Measurements from ENCODE around the gene MCTP1. TPM values are rescaled to one million over a fixed set of nuclear protein-coding genes. Genes with fewer than 3 reads are reported as not detected.

Gene MCTP1
- total and polyA plus RNA-seq, 9 of the 15 experiments (the other 6 are each of a cell fraction or from before 2014, with no cell fraction given): 0.04 to 0.93 (median 0.06) TPM; not detected in 4

DNA sequence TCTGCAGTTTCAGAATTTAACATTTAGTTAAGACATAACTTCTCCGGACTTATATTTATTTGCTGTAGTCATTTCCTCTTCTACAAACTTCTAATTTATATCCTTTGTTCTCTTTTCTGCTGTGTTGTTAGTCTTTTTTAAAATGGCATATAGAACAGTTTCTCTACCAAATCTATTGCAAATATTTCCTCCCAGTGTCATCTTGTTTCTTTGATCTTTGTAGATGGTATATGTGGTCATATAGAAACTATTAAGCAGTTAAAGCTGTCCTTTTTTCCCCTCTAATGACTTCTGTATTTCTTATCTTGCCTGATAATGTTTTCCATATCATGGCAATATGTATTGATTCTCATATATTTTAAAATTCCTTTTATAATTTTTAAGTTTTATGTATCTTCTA is 264.5 kb downstream of the MCTP1 start:
- H4K20me1 ChIP-seq (replicated peaks; ENCODE audit: control insufficient read depth, insufficient read depth, low read length): no peaks in the 10 kb centered on the region
- H3K4me3 ChIP-seq: no peak overlapping the region
- no peak for TF ChIP-seq STAT5A (IDR thresholded peaks at IDR 0.05; ENCODE audit: borderline replicate concordance, low read length)
- no peak for TF ChIP-seq TCF7 (IDR thresholded peaks at IDR 0.05; ENCODE audit: borderline replicate concordance)
- no peak for TF ChIP-seq NFIC (IDR thresholded peaks at IDR 0.05)
- TF ChIP-seq, protein P1, sequence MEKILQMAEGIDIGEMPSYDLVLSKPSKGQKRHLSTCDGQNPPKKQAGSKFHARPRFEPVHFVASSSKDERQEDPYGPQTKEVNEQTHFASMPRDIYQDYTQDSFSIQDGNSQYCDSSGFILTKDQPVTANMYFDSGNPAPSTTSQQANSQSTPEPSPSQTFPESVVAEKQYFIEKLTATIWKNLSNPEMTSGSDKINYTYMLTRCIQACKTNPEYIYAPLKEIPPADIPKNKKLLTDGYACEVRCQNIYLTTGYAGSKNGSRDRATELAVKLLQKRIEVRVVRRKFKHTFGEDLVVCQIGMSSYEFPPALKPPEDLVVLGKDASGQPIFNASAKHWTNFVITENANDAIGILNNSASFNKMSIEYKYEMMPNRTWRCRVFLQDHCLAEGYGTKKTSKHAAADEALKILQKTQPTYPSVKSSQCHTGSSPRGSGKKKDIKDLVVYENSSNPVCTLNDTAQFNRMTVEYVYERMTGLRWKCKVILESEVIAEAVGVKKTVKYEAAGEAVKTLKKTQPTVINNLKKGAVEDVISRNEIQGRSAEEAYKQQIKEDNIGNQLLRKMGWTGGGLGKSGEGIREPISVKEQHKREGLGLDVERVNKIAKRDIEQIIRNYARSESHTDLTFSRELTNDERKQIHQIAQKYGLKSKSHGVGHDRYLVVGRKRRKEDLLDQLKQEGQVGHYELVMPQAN (IDR thresholded peaks at IDR 0.05; ENCODE audit: borderline replicate concordance): no peak
- TF ChIP-seq, protein P2, sequence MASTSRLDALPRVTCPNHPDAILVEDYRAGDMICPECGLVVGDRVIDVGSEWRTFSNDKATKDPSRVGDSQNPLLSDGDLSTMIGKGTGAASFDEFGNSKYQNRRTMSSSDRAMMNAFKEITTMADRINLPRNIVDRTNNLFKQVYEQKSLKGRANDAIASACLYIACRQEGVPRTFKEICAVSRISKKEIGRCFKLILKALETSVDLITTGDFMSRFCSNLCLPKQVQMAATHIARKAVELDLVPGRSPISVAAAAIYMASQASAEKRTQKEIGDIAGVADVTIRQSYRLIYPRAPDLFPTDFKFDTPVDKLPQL (IDR thresholded peaks at IDR 0.05; ENCODE audit: extremely low read depth, insufficient read length): no peak
- TF ChIP-seq, protein P3, sequence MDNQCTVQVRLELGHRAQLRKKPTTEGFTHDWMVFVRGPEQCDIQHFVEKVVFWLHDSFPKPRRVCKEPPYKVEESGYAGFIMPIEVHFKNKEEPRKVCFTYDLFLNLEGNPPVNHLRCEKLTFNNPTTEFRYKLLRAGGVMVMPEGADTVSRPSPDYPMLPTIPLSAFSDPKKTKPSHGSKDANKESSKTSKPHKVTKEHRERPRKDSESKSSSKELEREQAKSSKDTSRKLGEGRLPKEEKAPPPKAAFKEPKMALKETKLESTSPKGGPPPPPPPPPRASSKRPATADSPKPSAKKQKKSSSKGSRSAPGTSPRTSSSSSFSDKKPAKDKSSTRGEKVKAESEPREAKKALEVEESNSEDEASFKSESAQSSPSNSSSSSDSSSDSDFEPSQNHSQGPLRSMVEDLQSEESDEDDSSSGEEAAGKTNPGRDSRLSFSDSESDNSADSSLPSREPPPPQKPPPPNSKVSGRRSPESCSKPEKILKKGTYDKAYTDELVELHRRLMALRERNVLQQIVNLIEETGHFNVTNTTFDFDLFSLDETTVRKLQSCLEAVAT (IDR thresholded peaks at IDR 0.05): no peak
- TF ChIP-seq, protein P4, sequence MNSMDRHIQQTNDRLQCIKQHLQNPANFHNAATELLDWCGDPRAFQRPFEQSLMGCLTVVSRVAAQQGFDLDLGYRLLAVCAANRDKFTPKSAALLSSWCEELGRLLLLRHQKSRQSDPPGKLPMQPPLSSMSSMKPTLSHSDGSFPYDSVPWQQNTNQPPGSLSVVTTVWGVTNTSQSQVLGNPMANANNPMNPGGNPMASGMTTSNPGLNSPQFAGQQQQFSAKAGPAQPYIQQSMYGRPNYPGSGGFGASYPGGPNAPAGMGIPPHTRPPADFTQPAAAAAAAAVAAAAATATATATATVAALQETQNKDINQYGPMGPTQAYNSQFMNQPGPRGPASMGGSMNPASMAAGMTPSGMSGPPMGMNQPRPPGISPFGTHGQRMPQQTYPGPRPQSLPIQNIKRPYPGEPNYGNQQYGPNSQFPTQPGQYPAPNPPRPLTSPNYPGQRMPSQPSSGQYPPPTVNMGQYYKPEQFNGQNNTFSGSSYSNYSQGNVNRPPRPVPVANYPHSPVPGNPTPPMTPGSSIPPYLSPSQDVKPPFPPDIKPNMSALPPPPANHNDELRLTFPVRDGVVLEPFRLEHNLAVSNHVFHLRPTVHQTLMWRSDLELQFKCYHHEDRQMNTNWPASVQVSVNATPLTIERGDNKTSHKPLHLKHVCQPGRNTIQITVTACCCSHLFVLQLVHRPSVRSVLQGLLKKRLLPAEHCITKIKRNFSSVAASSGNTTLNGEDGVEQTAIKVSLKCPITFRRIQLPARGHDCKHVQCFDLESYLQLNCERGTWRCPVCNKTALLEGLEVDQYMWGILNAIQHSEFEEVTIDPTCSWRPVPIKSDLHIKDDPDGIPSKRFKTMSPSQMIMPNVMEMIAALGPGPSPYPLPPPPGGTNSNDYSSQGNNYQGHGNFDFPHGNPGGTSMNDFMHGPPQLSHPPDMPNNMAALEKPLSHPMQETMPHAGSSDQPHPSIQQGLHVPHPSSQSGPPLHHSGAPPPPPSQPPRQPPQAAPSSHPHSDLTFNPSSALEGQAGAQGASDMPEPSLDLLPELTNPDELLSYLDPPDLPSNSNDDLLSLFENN (IDR thresholded peaks at IDR 0.05; ENCODE audit: low read depth in 2 of 2, low read length in 2 of 2): no peak
- no peak for TF ChIP-seq MEF2D (tag; conservative IDR thresholded peaks at IDR 0.05; ENCODE audit: low read depth)
- TF ChIP-seq PYGO2 (tag; IDR thresholded peaks at IDR 0.05): no peak
- TF ChIP-seq ZNF717 (CRISPR knock-in tag; IDR thresholded peaks at IDR 0.05): no peak
- TF ChIP-seq FOXA1 (IDR thresholded peaks at IDR 0.05; ENCODE audit: borderline replicate concordance): no peak
- no peaks in the 10 kb centered on the region for H3K36me3 ChIP-seq (ENCODE audit: control insufficient read depth, insufficient read depth, low read length)
- intact Hi-C loops (cut with micrococcal nuclease) (no loop called here), in situ Hi-C loops (cut with MboI) (no loop called here)
- H2AFZ ChIP-seq (ENCODE audit: low read depth, low read length): no peak overlapping the region
- no peaks in the 10 kb centered on the region for H3K9me1 ChIP-seq (ENCODE audit: control insufficient read depth, insufficient read depth, low read length)
- no peaks in the 10 kb centered on the region for H3K79me2 ChIP-seq (ENCODE audit: control insufficient read depth, insufficient read depth, low read length)
- H3K9ac ChIP-seq (ENCODE audit: insufficient read depth in 1 of 2, low read depth in 2 of 2, low read length in 2 of 2): no peak overlapping the region
- no peaks in the 10 kb centered on the region for H3K4me1 ChIP-seq (replicated peaks in 1 of 2; ENCODE audit: control insufficient read depth in 2 of 2, insufficient read depth in 2 of 2, low read length in 2 of 2)
- BruUV-seq (replicated peaks): no TSS peak
- no peak overlapping the region for H3K4me2 ChIP-seq (ENCODE audit: insufficient read depth, low read length)
- ChIA-PET POLR2A (no interaction called here), CTCF (ENCODE audit: low intra/inter-chr PET ratio) (no interaction called here)
- no peak for DNase-seq (ENCODE audit: extremely low read depth in 1 of 4, low spot score in 3 of 4)
- WGBS (ENCODE audit: insufficient coverage, low coverage, missing lambda C conversion rate): 0% methylated on average over 1 of the region's 1 CpG
- ATAC-seq: no peak
- no peak for FAIRE-seq
- H3K27me3 ChIP-seq (ENCODE audit: control insufficient read depth in 2 of 2, insufficient read depth in 2 of 2, low read length in 2 of 2): no peaks in the 10 kb centered on the region
- H3K27ac ChIP-seq (ENCODE audit: extremely low read depth, low read depth, low read length): no peak overlapping the region
- H3K9me3 ChIP-seq (replicated peaks; ENCODE audit: control insufficient read depth, insufficient read depth, low read depth, low read length): no peaks in the 10 kb centered on the region
